ENCODE results near the gene TEAD1.

Gene TEAD1

GRCh38 chr11:12719221-12719620 lies 45.0 kb downstream of the TEAD1 start:
- DNase-seq: no peak

GRCh38 chr11:12721816-12722604 lies 47.8 kb downstream of the TEAD1 start:
- Mint-ChIP-seq H3K36me3 (no peaks in the 10 kb centered on the region), H3K27me3 (peaks cover 28 to 34% of the 10 kb centered on the region in 2 donors), H3K4me1 (no peaks in the 10 kb centered on the region), H3K4me3 (no peak overlapping the region), H3K27ac (no peak overlapping the region), H3K9me3 (peaks cover 0 to under 1% of the 10 kb centered on the region in 2 donors)
- ATAC-seq (replicated peaks) (no peak), DNase-seq (no peak)

More at GRCh38 chr11:12719221-12719620, 45.0 kb downstream of the TEAD1 start:
- Mint-ChIP-seq H3K36me3 (no peaks in the 10 kb centered on the region), H3K4me1 (no peaks in the 10 kb centered on the region), H3K27me3 (peaks cover 29 to 35% of the 10 kb centered on the region in 2 donors), H3K27ac (no peak overlapping the region), H3K9me3 (no peaks in the 10 kb centered on the region), H3K4me3 (no peak overlapping the region)
- no peak for ATAC-seq (replicated peaks)

DNA sequence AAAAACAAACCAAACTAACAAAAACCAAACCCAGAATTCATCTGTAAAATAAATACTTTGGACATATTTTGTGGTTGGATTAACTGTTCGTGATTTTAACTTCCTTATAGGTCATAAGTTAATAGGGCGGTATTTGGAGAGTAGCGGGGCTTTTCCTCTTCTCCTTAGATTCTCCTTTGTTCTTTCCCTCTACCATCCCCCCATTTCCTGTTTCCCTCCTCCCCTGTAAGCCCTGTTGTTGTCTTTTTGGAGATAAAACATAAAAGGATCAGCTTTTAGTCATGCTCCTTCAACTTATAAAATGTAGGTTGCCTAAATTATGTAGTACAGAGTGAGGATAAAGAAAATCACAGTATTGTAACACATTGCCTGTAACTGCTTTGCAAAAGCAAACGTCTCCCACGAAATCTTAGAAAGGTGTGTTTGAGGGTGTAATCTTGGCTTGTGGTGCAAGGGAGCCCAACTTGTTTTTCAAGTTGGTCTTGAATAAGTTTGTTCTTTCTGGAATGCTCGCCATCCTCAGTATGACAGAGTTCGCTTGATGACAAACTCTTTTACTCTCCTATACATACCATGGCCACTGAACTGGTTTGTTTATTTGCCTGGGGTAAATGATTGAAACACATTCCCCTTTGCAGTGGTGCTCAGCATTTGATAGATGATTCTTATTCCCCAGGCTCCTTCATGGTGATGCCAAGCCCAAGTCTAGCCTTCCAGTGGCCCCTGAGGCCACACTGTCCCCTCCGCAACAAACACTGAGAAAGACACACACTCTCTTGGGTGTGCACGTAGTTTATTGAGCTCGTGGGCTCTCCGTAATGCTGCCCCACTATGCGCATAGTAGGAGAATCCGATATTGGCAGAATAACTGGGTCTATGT lies 49.4 kb downstream of the TEAD1 start:
- DNase-seq: no peak
- H3K4me3 Mint-ChIP-seq: no peak overlapping the region
- ATAC-seq (replicated peaks): no peak

GRCh38 chr11:12724301-12725054 lies 50.3 kb downstream of the TEAD1 start:
- Mint-ChIP-seq H3K4me1 (no peaks in the 10 kb centered on the region), H3K4me3 (no peak overlapping the region), H3K27ac (no peak overlapping the region), H3K27me3 (peaks cover 18 to 20% of the 10 kb centered on the region in 2 donors), H3K36me3 (no peaks in the 10 kb centered on the region), H3K9me3 (peaks cover 0 to 2% of the 10 kb centered on the region in 2 donors)
- no peak for ATAC-seq (replicated peaks)
- no peak for DNase-seq

More for the DNA sequence above, 49.4 kb downstream of the TEAD1 start:
- H3K4me1 Mint-ChIP-seq: no peaks in the 10 kb centered on the region
- no peak overlapping the region for H3K27ac Mint-ChIP-seq
- H3K9me3 Mint-ChIP-seq: peaks cover 0 to 2% of the 10 kb centered on the region in 2 donors
- H3K36me3 Mint-ChIP-seq: no peaks in the 10 kb centered on the region
- peaks cover 22 to 27% of the 10 kb centered on the region in 2 donors for H3K27me3 Mint-ChIP-seq

DNA sequence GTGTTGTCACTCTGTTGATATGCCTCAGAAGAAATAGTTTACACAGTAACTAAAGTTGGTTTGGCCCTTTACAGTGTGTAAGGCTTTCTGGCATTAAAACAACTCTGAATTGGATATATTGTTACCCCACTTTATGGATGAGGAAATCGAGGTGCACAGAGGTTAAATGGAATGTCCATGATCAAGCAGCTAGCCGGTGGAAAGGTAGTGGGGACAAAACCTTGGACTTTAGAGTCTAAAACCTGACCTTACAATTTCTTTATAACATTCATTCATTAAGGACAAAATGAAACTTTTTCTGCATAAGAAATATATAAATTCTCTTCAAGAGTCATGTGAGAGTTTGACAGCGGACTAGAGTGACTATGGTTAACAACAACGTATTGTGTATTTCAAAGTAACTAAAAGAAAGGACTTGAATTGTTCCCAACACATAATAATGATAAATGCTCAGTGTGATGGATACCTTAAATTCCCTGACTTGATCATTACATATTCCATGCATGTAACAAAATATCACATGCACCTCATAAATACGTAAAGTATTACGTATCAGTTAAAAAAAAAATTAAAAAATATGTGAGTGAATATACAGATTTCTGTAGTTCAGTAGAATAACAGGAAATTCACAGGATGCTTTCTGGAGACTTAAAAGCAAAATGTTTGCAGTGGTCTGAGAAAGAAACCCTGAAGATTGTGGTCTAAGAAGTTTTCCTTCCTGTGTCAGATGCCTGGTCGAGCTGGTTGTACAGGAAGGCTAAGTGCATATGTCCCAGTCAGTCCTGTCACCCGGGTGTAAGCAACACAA lies 51.0 kb downstream of the TEAD1 start:
- ATAC-seq (replicated peaks) (no peak), DNase-seq (no peak)
- H3K27ac Mint-ChIP-seq: no peak overlapping the region
- peaks cover 18 to 20% of the 10 kb centered on the region in 2 donors for H3K27me3 Mint-ChIP-seq
- no peaks in the 10 kb centered on the region for H3K36me3 Mint-ChIP-seq
- peaks cover 0 to 2% of the 10 kb centered on the region in 2 donors for H3K9me3 Mint-ChIP-seq
- no peaks in the 10 kb centered on the region for H3K4me1 Mint-ChIP-seq
- no peak overlapping the region for H3K4me3 Mint-ChIP-seq

- Mint-ChIP-seq H3K27me3 (peaks cover 13 to 14% of the 10 kb centered on the region in 2 donors), H3K4me3 (no peak overlapping the region)
- no peak for DNase-seq
Observed at GRCh38 chr11:12725863-12726682, 51.9 kb downstream of the TEAD1 start.

GRCh38 chr11:12727563-12728211 lies 53.5 kb downstream of the TEAD1 start:
- H3K4me3 Mint-ChIP-seq: no peak overlapping the region
- peaks cover 0 to 2% of the 10 kb centered on the region in 2 donors for H3K9me3 Mint-ChIP-seq
- H3K27me3 Mint-ChIP-seq: peaks cover 6 to 11% of the 10 kb centered on the region in 2 donors
- H3K27ac Mint-ChIP-seq: no peak overlapping the region
- no peak for DNase-seq
- ATAC-seq (replicated peaks): no peak
- H3K36me3 Mint-ChIP-seq: no peaks in the 10 kb centered on the region
- no peaks in the 10 kb centered on the region for H3K4me1 Mint-ChIP-seq

More at GRCh38 chr11:12725863-12726682, 51.9 kb downstream of the TEAD1 start:
- peaks cover 0 to 2% of the 10 kb centered on the region in 2 donors for H3K9me3 Mint-ChIP-seq
- ATAC-seq (replicated peaks): no peak
- no peak overlapping the region for H3K27ac Mint-ChIP-seq
- H3K4me1 Mint-ChIP-seq: no peaks in the 10 kb centered on the region
- H3K36me3 Mint-ChIP-seq: no peaks in the 10 kb centered on the region

DNA sequence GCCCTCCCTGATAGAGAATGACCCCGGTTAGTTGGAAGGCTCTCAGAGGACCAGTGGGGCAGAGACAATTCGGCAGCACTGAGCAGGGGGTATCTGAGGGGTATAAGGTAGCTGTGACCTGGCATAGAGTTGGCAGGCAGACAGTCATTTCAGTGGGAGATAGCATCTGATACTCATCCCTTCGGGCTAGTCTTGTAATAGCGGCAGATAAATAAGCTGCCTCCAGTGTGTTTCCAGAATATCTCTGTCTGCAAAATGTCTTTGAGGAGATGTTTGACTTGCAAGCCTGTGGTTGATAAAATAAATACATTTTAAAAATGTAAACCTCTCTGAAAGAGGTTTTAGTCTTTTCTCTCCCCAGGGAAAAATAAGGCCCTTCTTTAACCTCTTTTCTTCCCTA lies 54.2 kb downstream of the TEAD1 start:
- no peak for DNase-seq
- no peak for ATAC-seq (replicated peaks)
- H3K4me1 Mint-ChIP-seq: no peaks in the 10 kb centered on the region
- H3K27ac Mint-ChIP-seq: no peak overlapping the region
- peaks cover 6 to 8% of the 10 kb centered on the region in 2 donors for H3K27me3 Mint-ChIP-seq
- no peak overlapping the region for H3K4me3 Mint-ChIP-seq
- H3K36me3 Mint-ChIP-seq: no peaks in the 10 kb centered on the region
- peaks cover 0 to 2% of the 10 kb centered on the region in 2 donors for H3K9me3 Mint-ChIP-seq

- no peaks in the 10 kb centered on the region for H3K36me3 Mint-ChIP-seq
- no peak overlapping the region for H3K27ac Mint-ChIP-seq
- H3K27me3 Mint-ChIP-seq: no peaks in the 10 kb centered on the region
- ATAC-seq (replicated peaks): no peak
- no peaks in the 10 kb centered on the region for H3K4me1 Mint-ChIP-seq
- no peak overlapping the region for H3K4me3 Mint-ChIP-seq
- peaks cover 0 to 2% of the 10 kb centered on the region in 2 donors for H3K9me3 Mint-ChIP-seq
- no peak for DNase-seq
Observed at GRCh38 chr11:12729941-12730340, 55.7 kb downstream of the TEAD1 start.

- Mint-ChIP-seq H3K27me3 (peaks cover 0 to 4% of the 10 kb centered on the region in 2 donors), H3K36me3 (no peaks in the 10 kb centered on the region), H3K4me3 (no peak overlapping the region), H3K4me1 (no peaks in the 10 kb centered on the region), H3K9me3 (peaks cover 0 to 2% of the 10 kb centered on the region in 2 donors), H3K27ac (no peak overlapping the region)
- ATAC-seq (replicated peaks): no peak
- no peak for DNase-seq
Observed at GRCh38 chr11:12731841-12732336, 57.7 kb downstream of the TEAD1 start.

DNA sequence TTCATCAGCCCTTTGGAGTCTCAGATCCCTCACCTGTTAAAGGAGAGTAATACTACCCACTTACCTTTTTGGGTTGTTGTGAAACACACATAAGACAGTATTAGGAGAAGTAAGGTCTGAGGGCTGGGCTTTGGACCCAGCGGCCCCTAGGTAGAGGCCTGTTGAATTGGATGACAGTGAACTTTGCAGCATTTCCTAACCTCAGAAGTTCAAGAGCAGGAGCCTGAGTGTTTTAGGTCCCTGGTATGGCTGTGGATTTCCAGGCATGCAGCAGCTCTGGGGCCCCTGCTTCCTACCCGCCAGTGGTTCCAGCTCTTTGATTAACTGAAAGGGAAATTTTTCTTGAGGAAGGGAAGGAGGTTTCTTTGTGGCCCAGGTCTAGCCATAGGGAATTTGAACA lies 58.9 kb downstream of the TEAD1 start:
- Mint-ChIP-seq H3K4me3 (no peak overlapping the region), H3K27me3 (peaks cover 0 to 4% of the 10 kb centered on the region in 2 donors), H3K27ac (no peak overlapping the region), H3K4me1 (no peaks in the 10 kb centered on the region), H3K9me3 (no peaks in the 10 kb centered on the region), H3K36me3 (no peaks in the 10 kb centered on the region)
- DNase-seq (no peak), ATAC-seq (replicated peaks) (no peak)

DNA sequence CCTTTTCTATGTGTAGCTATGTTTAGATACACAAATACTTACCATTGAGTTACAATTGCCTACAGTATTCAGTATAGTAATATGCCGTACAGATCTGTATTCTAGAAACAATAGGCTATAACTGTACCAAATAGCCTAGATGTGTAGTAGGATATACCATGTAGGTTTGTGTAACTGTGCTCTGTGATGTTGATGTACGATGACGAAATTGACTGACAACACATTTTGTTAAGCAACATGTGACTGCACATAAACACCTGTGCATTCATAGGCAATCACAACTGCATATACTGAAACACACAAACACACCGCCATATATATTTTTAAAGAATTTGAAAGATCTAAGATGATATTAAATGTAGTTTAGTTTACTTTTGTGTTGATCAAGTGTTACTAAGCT lies 60.4 kb downstream of the TEAD1 start:
- Mint-ChIP-seq H3K27me3 (peaks cover 0 to 9% of the 10 kb centered on the region in 2 donors), H3K36me3 (no peaks in the 10 kb centered on the region), H3K4me1 (no peaks in the 10 kb centered on the region), H3K4me3 (no peak overlapping the region), H3K9me3 (peaks cover 0 to 5% of the 10 kb centered on the region in 2 donors), H3K27ac (no peak overlapping the region)
- ATAC-seq (replicated peaks) (no peak), DNase-seq (no peak)
